Vagina (tissue), 2 donors: ENCODE data around the gene DUOXA1.

Experiments used
- POLR2A ChIP-seq, 2 donors: fragments of 450-650 bp; IDR thresholded peaks; one replicate each; pipeline ENCODE4 v1.6.1; 2017; ENCODE audit warnings: antibody characterized with exemption in 2 of 2, mild to moderate bottlenecking in 2 of 2, moderate library complexity in 2 of 2
- TF ChIP-seq, protein P1 (sequence below), 3 experiments: fragments of 450-650 bp in 2 of 3; fragments of 200-600 bp in 1 of 3; sonication (generic) in 1 of 3; IDR thresholded peaks; one replicate each; pipeline ENCODE4 v1.5.1; 2017 to 2019; ENCODE audit warnings: antibody characterized with exemption in 3 of 3, mild to moderate bottlenecking in 2 of 3, moderate library complexity in 2 of 3

DNA sequence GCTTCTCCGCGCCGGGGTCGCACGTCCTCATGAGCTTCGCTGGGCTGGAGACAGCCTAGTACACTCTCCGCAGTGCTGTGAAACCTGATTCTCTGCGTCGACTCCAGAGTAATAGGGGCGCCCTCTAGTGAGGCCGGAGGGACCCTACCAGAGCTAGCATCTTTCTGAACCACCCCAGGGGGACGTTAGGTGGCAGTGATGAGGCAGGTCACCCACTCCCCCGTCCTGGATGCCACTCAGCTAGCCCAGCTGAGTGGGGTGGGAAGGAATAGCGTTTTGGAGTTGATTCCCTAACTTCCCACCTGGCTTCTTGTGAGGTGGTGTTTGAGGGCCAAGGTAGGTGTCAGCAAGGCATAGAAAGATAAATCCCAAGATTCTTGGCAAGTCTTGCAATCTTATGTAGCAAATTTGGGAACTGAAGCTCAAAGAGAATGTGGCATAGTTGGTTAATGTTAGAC is 11.5 kb downstream of the DUOXA1 start:
- TF ChIP-seq, protein P1, sequence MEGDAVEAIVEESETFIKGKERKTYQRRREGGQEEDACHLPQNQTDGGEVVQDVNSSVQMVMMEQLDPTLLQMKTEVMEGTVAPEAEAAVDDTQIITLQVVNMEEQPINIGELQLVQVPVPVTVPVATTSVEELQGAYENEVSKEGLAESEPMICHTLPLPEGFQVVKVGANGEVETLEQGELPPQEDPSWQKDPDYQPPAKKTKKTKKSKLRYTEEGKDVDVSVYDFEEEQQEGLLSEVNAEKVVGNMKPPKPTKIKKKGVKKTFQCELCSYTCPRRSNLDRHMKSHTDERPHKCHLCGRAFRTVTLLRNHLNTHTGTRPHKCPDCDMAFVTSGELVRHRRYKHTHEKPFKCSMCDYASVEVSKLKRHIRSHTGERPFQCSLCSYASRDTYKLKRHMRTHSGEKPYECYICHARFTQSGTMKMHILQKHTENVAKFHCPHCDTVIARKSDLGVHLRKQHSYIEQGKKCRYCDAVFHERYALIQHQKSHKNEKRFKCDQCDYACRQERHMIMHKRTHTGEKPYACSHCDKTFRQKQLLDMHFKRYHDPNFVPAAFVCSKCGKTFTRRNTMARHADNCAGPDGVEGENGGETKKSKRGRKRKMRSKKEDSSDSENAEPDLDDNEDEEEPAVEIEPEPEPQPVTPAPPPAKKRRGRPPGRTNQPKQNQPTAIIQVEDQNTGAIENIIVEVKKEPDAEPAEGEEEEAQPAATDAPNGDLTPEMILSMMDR (IDR thresholded peaks at IDR 0.05): peak; percentile 58 to 90 (median 74)
- no peak for TF ChIP-seq POLR2A (IDR thresholded peaks at IDR 0.05)
